Liver (tissue), 9 donors: Measurements from ENCODE around the gene COMMD6. TPM values are rescaled to one million over a fixed set of nuclear protein-coding genes. Genes with fewer than 3 reads are reported as not detected.

Experiments
- DNase-seq: peaks from one replicate; pipeline ENCODE4 v3.0.0-alpha.2; 2017; ENCODE audit warnings: low spot score
- H3K27ac ChIP-seq, 2 donors: one replicate each; pipeline ENCODE4 v1.7.0; 2013; ENCODE audit warnings: inconsistent platforms in 2 of 2, low read length in 2 of 2, control low read depth in 1 of 2, low read depth in 1 of 2, mild to moderate bottlenecking in 1 of 2
- H3K27me3 ChIP-seq, 4 donors: one replicate each; pipeline versions ENCODE4 v1.6.1 to v1.7.0; 2013; ENCODE audit warnings: low read length in 3 of 4, inconsistent platforms in 1 of 4, mild to moderate bottlenecking in 1 of 4, moderate library complexity in 1 of 4; ENCODE audit not compliant: control insufficient read depth in 4 of 4, insufficient read depth in 4 of 4
- H3K36me3 ChIP-seq, 4 donors: one replicate each; pipeline versions ENCODE4 v1.6.1 to v1.7.0; 2013; ENCODE audit warnings: low read length in 3 of 4, mild to moderate bottlenecking in 3 of 4, low read depth in 1 of 4, moderate library complexity in 1 of 4; ENCODE audit not compliant: control insufficient read depth in 4 of 4, insufficient read depth in 3 of 4
- H3K4me1 ChIP-seq, 4 donors: one replicate each; pipeline versions ENCODE4 v1.6.1 to v1.7.0; 2013; ENCODE audit warnings: low read length in 3 of 4, mild to moderate bottlenecking in 3 of 4, moderate library complexity in 1 of 4; ENCODE audit not compliant: control insufficient read depth in 4 of 4, insufficient read depth in 4 of 4
- H3K4me3 ChIP-seq, 3 donors: one replicate each; pipeline versions ENCODE4 v1.6.1 to v1.7.0; 2013; ENCODE audit warnings: low read length in 3 of 3, control low read depth in 1 of 3, low read depth in 1 of 3, mild to moderate bottlenecking in 1 of 3
- H3K9ac ChIP-seq, 2 donors: one replicate each; pipeline ENCODE4 v1.7.0; 2013; ENCODE audit warnings: low read length in 2 of 2, mild to moderate bottlenecking in 2 of 2, moderate library complexity in 2 of 2, control low read depth in 1 of 2, low read depth in 1 of 2
- H3K9me3 ChIP-seq, 4 donors: one replicate each; pipeline versions ENCODE4 v1.6.1 to v1.7.0; 2013; ENCODE audit warnings: low read length in 3 of 4; ENCODE audit not compliant: control insufficient read depth in 4 of 4
- CTCF ChIP-seq: fragments of 150-350 bp; IDR thresholded peaks from 2 replicates; pipeline ENCODE4 v1.5.1; 2017; ENCODE audit warnings: improper control_type of control experiment, low read depth, low read length; ENCODE audit not compliant: missing input control
- EGR1 ChIP-seq, 2 donors: IDR thresholded peaks; 2 replicates each; pipeline ENCODE4 v1.6.1; 2016 to 2018; ENCODE audit warnings: antibody characterized with exemption in 2 of 2, low read depth in 2 of 2
- FOXA1 ChIP-seq: IDR thresholded peaks from 2 replicates; pipeline ENCODE4 v1.6.1; 2016; ENCODE audit warnings: antibody characterized with exemption
- FOXA2 ChIP-seq: IDR thresholded peaks from 2 replicates; pipeline ENCODE4 v1.6.1; 2016; ENCODE audit warnings: antibody characterized with exemption
- GABPA ChIP-seq, 2 donors: IDR thresholded peaks in 1 of 2; conservative IDR thresholded peaks in 1 of 2; 2 replicates each; pipeline ENCODE4 v1.6.1; 2016; ENCODE audit warnings: antibody characterized with exemption in 2 of 2, mild to moderate bottlenecking in 1 of 2, moderate library complexity in 1 of 2
- HNF4A ChIP-seq, 2 donors: conservative IDR thresholded peaks; 2 replicates each; pipeline ENCODE4 v1.6.1; 2016; ENCODE audit warnings: antibody characterized with exemption in 2 of 2, mild to moderate bottlenecking in 2 of 2
- HNF4G ChIP-seq: IDR thresholded peaks from 2 replicates; pipeline ENCODE4 v1.6.1; 2016; ENCODE audit warnings: antibody characterized with exemption
- JUND ChIP-seq, 2 donors: IDR thresholded peaks; 2 replicates each; pipeline ENCODE4 v1.6.1; 2016; ENCODE audit warnings: antibody characterized with exemption in 2 of 2
- MAX ChIP-seq: IDR thresholded peaks from 2 replicates; pipeline ENCODE4 v1.6.1; 2016; ENCODE audit warnings: antibody characterized with exemption
- NR2F2 ChIP-seq: IDR thresholded peaks from 2 replicates; pipeline ENCODE4 v1.6.1; 2016; ENCODE audit warnings: antibody characterized with exemption
- RAD21 ChIP-seq, 2 donors: IDR thresholded peaks; 2 replicates each; pipeline ENCODE4 v1.6.1; 2016; ENCODE audit warnings: antibody characterized with exemption in 2 of 2, mild to moderate bottlenecking in 2 of 2
- REST ChIP-seq: IDR thresholded peaks from 2 replicates; pipeline ENCODE4 v1.6.1; 2016; ENCODE audit warnings: antibody characterized with exemption, mild to moderate bottlenecking
- RXRA ChIP-seq, 2 donors: IDR thresholded peaks; 2 replicates each; pipeline ENCODE4 v1.6.1; 2017 to 2018; ENCODE audit warnings: antibody characterized with exemption in 2 of 2, mild to moderate bottlenecking in 1 of 2
- SP1 ChIP-seq: IDR thresholded peaks from 2 replicates; pipeline ENCODE4 v1.6.1; 2018; ENCODE audit warnings: antibody characterized with exemption, mild to moderate bottlenecking
- TAF1 ChIP-seq: conservative IDR thresholded peaks from 2 replicates; pipeline ENCODE4 v1.6.1; 2016; ENCODE audit warnings: antibody characterized with exemption, mild to moderate bottlenecking
- YY1 ChIP-seq: IDR thresholded peaks from 2 replicates; pipeline ENCODE4 v1.6.1; 2016; ENCODE audit warnings: antibody characterized with exemption, mild to moderate bottlenecking
- polyA plus RNA-seq, 2 donors: library from polyadenylated mRNA; stranded (reverse) in 1 of 2; unstranded in 1 of 2; fragments of 200-250 nt in 1 of 2; fragments of >200 nt in 1 of 2; fragmentation: Nextera tagmentation in 1 of 2; extraction: Ambion mirVana in 1 of 2; gene quantifications; one replicate each; pipeline versions ENCODE4 v1.2.1 to v1.2.3, GENCODE V29; 2013 to 2015
- total RNA-seq, 2 donors: library from RNA; depleted of rRNA; stranded (reverse); fragments of >200 nt; gene quantifications; one replicate each; pipeline ENCODE4 v1.2.3, GENCODE V29; 2014
- TF ChIP-seq, protein P1 (sequence below): IDR thresholded peaks from 2 replicates; pipeline ENCODE4 v1.6.1; 2016; ENCODE audit warnings: antibody characterized with exemption
- TF ChIP-seq, protein P2 (sequence below): IDR thresholded peaks from 2 replicates; pipeline ENCODE4 v1.6.1; 2016; ENCODE audit warnings: antibody characterized with exemption
- donor health status: healthy.
- donor health status: healthy.
- donor health status: healthy.
- donor health status: healthy.
- donor health status: healthy.

The COMMD6 gene
- total and polyA plus RNA-seq, 4 donors: 10.1 to 149 (median 44.4) TPM

- no peak for TF ChIP-seq CTCF
- no peak for TF ChIP-seq FOXA1
These were observed 47.5 kb upstream of the COMMD6 start (continued) for GRCh38 chr13:75585153-75585552.

GRCh38 chr13:75583091-75583490, 45.5 kb upstream of the COMMD6 start:
- DNase-seq: no peak
- Histone ChIP-seq H3K4me1 (no peaks in the 10 kb centered on the region), H3K9ac (no peak overlapping the region), H3K27me3 (no peaks in the 10 kb centered on the region), H3K9me3 (no peaks in the 10 kb centered on the region), H3K36me3 (peaks cover 0 to 6% (median 4%) of the 10 kb centered on the region in 4 donors), H3K4me3 (no peak overlapping the region), H3K27ac (no peak overlapping the region)
- TF ChIP-seq, protein P1, sequence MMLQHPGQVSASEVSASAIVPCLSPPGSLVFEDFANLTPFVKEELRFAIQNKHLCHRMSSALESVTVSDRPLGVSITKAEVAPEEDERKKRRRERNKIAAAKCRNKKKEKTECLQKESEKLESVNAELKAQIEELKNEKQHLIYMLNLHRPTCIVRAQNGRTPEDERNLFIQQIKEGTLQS: no peak
- TF ChIP-seq GABPA (IDR thresholded peaks at IDR 0.05 in 1 of 2, conservative IDR thresholded peaks at IDR 0.05 in 1 of 2) (no peak), RXRA (IDR thresholded peaks at IDR 0.05) (no peak), FOXA2 (no peak), CTCF (no peak), FOXA1 (no peak), REST (no peak), MAX (no peak), YY1 (no peak), NR2F2 (no peak), TAF1 (no peak), JUND (IDR thresholded peaks at IDR 0.05) (no peak), HNF4G (no peak), HNF4A (conservative IDR thresholded peaks at IDR 0.05) (no peak), SP1 (no peak), RAD21 (IDR thresholded peaks at IDR 0.05) (no peak), EGR1 (IDR thresholded peaks at IDR 0.05; ENCODE audit: low read depth in 2 of 2) (no peak)
- TF ChIP-seq, protein P2, sequence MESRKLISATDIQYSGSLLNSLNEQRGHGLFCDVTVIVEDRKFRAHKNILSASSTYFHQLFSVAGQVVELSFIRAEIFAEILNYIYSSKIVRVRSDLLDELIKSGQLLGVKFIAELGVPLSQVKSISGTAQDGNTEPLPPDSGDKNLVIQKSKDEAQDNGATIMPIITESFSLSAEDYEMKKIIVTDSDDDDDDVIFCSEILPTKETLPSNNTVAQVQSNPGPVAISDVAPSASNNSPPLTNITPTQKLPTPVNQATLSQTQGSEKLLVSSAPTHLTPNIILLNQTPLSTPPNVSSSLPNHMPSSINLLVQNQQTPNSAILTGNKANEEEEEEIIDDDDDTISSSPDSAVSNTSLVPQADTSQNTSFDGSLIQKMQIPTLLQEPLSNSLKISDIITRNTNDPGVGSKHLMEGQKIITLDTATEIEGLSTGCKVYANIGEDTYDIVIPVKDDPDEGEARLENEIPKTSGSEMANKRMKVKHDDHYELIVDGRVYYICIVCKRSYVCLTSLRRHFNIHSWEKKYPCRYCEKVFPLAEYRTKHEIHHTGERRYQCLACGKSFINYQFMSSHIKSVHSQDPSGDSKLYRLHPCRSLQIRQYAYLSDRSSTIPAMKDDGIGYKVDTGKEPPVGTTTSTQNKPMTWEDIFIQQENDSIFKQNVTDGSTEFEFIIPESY: no peak
